Measurements from ENCODE around the gene CENPQ.

- TF ChIP-seq CTCF (IDR thresholded peaks at IDR 0.05) (peak; percentile 47), EZH2phosphoT487 (IDR thresholded peaks at IDR 0.05) (no peak), EZH2 (IDR thresholded peaks at IDR 0.05) (no peak)
Observed at GRCh38 chr6:49453221-49453620, 9.9 kb upstream of the CENPQ start.
